A549 (cell line): ENCODE measurements around the gene KIAA2012.

ENCODE experiments used
- CBX8 ChIP-seq: fragments of 200-600 bp; sonication (generic); IDR thresholded peaks from 2 replicates; pipeline ENCODE4 v1.6.1; 2016
- CEBPB ChIP-seq, 2 experiments: fragments of >200 bp in 1 of 2; sonication (Bioruptor Twin) in 1 of 2; formaldehyde crosslinking in 1 of 2; IDR thresholded peaks; 2 replicates each; pipeline ENCODE4 v1.6.1; 2012 to 2016
- CTCF ChIP-seq: fragments of >200 bp; sonication (Bioruptor Twin); formaldehyde crosslinking; IDR thresholded peaks from 3 replicates; pipeline ENCODE4 v1.5.1; 2016
- EP300 ChIP-seq, 2 experiments: fragments of >200 bp; sonication (Bioruptor Twin); formaldehyde crosslinking; IDR thresholded peaks; 2 replicates in 1 of 2; 3 replicates in 1 of 2; pipeline ENCODE4 v1.6.1; 2016 to 2017
- HDAC2 ChIP-seq: fragments of 200-600 bp; sonication (generic); IDR thresholded peaks from 2 replicates; pipeline ENCODE4 v1.6.1; 2016
- KDM1A ChIP-seq: fragments of 200-600 bp; sonication (generic); IDR thresholded peaks from 2 replicates; pipeline ENCODE4 v1.6.1; 2016; ENCODE audit warnings: low read depth, mild to moderate bottlenecking
- PBX3 ChIP-seq: IDR thresholded peaks from 2 replicates; pipeline ENCODE4 v1.6.1; 2012
- PHF8 ChIP-seq: fragments of 200-600 bp; sonication (generic); IDR thresholded peaks from 2 replicates; pipeline ENCODE4 v1.6.1; 2016; ENCODE audit warnings: low read depth, mild to moderate bottlenecking, antibody characterized with exemption, moderate library complexity, borderline replicate concordance
- POLR2A ChIP-seq: IDR thresholded peaks from 2 replicates; pipeline ENCODE4 v1.6.1; 2012; ENCODE audit warnings: mild to moderate bottlenecking, low read length
- REST ChIP-seq: fragments of 200-600 bp; sonication (generic); IDR thresholded peaks from 2 replicates; pipeline ENCODE4 v1.6.1; 2016; ENCODE audit warnings: antibody characterized with exemption, mild to moderate bottlenecking, moderate library complexity
- RFX5 ChIP-seq: fragments of 450-650 bp; IDR thresholded peaks from 2 replicates; pipeline ENCODE4 v1.7.1; 2014; ENCODE audit warnings: antibody characterized with exemption, mild to moderate bottlenecking, moderate library complexity
- USF2 ChIP-seq: fragments of 450-650 bp; IDR thresholded peaks from 2 replicates; pipeline ENCODE4 v1.6.1; 2014; ENCODE audit warnings: antibody characterized with exemption

GRCh38 chr2:202249521-202250253, 176.6 kb downstream of the KIAA2012 start:
- TF ChIP-seq RFX5 (no peak), PBX3 (no peak), CTCF (no peak), USF2 (no peak), POLR2A (no peak), REST (no peak), EP300 (IDR thresholded peaks at IDR 0.05) (no peak), CBX8 (no peak), PHF8 (no peak), CEBPB (IDR thresholded peaks at IDR 0.05) (no peak), KDM1A (no peak), HDAC2 (no peak)
